ENCODE data around the gene NUDT21.
"Not testable (repeated sequence)": the region's sequence is repeated elsewhere in the genome, so short reads cannot be mapped to it uniquely, and the experiment has no call there.

NUDT21 gene

GRCh38 chr16:56450986-56451752, at the start of gene NUDT21, which contains the start of gene OGFOD1:
Gene NUDT21, minus strand, starts transcription at chr16:56451332. Its CDS starts 130 bp downstream, at chr16:56451202.
Gene OGFOD1, plus strand, starts transcription at chr16:56451554. Its CDS starts 59 bp downstream, at chr16:56451613.
- DNase-seq = peak; percentile 98

DNA sequence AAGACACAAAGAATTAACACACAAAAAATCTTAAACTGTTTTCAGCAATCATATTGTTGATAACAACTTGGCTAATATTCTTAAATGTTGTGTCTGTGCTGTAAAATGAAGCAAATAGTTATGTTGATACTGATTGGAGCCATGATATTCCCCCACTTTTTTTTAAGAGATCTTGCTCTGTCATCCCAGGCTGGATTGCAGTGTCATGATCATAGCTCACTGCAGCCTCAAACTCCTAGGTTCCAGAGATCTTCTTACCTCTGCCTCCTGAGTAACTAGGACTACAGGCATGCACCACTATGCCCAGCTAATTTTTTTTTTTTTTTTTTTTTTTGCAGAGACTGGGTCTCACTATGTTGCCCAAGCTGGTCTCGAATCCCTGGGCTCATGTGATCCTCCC, 42.7 kb upstream of the NUDT21 start:
- DNase-seq = no peak

GRCh38 chr16:56493126-56493525, 42.0 kb upstream of the NUDT21 start:
- DNase-seq = no peak

DNA sequence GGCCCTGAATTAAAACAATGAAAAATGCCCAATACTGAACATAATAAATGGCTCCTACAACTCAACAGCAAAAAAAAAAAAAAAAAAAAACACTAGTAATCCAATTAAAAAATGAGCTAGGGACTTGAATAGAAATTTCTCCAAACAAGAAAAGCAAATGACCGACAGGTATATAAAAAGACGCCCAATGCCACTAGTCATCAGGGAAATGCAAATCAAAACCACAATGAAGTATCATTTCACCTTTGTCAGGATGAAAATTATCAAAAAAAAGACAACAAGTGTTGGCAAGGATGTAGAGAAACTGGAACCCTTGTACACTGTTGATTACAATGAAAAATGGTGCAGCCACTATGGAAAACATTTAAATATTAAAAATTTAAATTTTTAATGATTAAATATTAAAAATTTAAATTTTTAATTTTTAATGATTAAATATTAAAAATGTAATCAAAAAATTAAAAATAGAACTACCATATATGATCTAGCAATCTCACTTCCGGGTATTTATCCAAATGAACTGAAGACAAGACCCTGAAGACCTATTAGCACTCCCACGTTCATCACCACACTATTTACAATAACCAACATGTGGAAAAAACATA, 40.6 kb upstream of the NUDT21 start:
- no peak for DNase-seq

- DNase-seq = not testable (repeated sequence)
These were observed 37.7 kb upstream of the NUDT21 start for GRCh38 chr16:56488868-56489267.

GRCh38 chr16:56488035-56488434, 36.9 kb upstream of the NUDT21 start:
- DNase-seq = no peak

DNA sequence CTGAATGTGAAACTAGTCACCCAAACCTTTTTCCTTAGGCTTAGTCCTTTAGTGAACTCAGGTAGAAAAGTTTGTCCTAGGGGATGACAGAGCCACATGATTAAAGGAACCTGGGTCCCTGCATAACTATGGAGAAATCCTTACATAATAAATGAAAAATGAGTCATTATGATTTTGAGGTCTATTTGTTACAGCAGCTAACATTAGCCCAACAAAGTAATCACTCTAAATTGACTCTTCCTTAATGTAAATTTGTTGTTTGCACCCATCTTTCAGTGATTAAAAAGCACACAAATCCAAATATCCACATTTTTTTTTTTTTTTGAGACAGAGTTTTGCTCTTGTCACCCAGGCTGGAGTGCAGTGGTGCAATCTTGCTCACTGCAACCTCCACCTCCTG, 32.3 kb upstream of the NUDT21 start:
- DNase-seq = no peak

GRCh38 chr16:56482683-56483236, 31.6 kb upstream of the NUDT21 start:
- DNase-seq = no peak

DNA sequence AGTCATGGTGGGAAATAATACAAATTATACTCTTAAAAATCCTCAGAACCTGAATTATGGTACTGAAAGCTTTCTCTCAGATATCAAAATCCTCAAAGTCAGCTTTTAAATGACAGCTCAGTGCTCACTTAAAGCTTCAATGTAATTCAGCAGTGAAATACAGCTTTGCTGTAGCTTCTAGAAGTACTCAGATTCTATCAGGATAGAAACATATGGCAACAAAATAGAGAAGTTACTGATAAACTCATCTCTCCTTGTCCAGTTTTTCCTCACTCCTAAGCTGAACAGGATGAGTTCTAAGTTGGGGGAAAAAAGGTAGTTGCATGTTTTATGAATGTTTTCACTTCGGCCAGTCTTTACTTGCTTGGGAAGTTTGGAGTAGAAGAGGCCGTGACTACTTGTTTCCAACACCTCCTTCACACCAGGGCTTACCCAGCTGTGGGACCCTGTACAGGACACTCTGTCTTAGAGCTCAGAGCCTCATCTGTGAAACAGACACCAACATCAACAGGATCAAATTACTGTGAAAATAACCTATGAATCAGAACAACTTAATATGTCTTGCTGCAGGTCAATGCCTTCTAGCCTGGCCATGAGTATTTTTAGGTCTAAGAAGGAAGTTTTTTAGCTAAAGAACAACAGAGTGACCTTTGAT, 30.5 kb upstream of the NUDT21 start:
- DNase-seq = no peak

GRCh38 chr16:56480776-56481467, 29.8 kb upstream of the NUDT21 start:
- DNase-seq = no peak

DNA sequence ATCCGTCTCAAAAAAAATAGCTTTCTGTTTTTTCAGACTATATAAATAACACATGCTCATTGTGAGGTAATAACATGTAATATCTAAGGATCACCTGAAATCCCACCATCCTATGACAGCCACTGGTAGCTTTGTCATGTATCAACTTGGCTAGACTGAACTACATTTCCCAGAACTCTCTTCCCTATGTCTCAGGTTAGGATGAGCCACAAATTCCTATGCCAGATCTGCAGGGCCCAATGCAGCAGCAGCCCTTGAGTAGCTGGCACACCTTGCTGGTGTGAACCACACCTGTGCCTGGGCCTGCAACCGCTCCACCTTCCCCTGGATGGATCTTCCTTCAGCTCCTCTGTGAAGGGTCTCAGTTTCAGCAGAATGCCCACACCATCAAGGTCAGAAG, 28.3 kb upstream of the NUDT21 start:
- no peak for DNase-seq

DNA sequence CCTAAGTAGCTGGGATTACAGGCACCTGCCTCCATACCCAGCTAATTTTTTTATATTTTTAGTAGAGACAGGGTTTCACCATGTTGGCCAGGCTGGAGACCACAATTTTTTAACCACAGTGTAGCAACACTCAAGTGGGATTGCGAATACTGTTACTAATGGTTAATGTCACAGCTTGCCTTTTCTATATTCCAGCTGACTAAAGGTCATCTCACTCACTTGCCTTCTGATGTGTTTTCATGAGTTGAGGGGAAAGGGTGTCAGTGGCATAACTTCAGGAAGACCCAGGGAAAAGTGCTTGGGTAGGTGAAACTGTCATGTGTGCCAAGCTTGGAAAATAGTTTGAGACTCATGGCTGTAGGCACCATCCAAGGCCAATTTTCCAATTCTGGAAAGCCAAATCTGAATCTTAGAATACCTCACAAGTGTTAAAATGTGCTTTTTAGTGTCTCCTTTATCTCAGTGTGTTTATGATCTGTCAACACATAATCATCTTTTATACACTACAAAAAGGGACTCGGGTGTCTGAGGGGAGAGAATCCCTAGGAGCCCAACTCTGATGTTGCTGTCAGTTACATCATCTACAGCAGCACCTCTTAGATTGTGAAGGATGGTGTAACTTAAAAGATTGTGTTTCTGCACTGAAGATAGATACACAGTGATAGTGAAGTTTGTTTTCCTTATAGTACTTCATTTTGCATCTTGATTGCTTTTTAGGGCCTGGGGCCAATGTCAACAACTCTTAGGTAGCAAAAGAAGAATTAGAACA, 27.3 kb upstream of the NUDT21 start:
- no peak for DNase-seq

DNA sequence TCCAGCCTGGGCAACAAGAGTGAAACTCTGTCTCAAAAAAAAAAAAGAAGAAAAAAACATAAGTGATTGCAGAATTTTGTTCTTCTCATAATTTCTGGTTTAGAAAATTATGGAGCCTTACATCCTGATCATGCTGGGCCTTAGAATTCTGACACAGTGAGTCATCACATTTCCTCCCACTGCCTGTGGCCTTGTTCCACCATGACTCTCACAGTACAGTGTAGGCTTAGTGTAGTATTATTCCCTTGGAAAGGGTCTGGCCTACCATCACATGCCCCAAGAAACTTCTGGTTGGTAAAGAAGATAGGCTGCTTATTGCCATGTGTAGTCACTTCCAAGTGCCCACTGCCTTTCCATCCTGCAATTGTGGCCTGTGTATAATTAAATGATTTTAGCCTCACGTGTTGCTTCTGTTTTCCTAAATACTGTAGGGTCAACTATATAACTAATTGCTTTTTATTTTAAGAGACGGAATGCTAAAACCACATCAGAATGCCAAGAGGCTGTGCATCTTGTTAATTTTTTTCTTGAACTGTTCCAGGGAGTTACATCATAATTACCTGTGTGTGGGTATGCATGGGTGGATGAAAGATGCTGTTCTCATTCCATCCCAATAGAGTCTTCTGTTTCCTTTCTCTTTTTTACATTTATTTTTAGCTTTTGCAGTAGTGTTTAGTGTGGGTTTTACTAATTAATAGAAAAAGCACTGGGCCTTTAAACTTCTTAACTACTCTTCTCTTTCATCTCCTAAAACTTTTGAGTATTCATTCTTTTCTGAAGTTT, 26.2 kb upstream of the NUDT21 start:
- peak; percentile 6 for DNase-seq

GRCh38 chr16:56475201-56475600, 24.1 kb upstream of the NUDT21 start:
- no peak for DNase-seq

GRCh38 chr16:56470666-56471065, 19.5 kb upstream of the NUDT21 start:
- DNase-seq = no peak

DNA sequence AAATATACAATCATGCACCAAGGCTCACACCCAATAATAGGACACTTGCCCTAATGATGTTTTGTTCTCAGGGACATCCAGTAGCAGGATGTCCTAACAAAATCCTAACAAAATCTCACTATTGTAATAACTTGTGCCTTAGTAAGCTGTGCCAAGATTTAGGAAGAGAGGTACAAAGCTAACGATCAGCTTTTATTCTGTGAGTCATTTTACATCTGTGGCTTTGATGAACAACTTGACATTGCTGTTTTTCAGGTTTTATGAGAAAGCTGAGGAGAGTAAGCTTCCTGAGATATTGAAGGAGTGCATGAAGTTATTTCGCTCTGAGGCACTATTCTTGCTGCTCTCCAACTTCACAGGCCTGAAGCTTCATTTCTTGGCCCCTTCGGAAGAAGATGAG, 19.1 kb upstream of the NUDT21 start:
- no peak for DNase-seq

DNA sequence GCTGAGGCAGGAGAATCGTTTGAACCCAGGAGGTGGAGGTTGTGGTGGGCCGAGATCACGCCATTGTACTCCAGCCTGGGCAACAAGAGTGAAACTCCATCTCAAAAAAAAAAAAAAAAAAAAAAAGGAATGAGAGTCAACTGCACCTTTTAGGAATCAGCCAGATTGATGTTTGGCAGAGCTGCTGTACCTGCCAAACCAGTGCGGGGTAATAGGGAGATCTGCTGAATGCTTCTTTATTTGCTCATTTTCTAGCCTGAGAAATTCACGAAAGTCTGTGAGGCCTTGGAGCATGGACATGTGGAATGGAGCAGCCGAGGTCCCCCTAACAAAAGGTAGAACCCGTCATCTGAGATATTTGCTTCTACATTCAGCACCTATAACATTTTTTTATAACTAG, 18.6 kb upstream of the NUDT21 start:
- no peak for DNase-seq

GRCh38 chr16:56468800-56469199, 17.7 kb upstream of the NUDT21 start:
- no peak for DNase-seq

DNA sequence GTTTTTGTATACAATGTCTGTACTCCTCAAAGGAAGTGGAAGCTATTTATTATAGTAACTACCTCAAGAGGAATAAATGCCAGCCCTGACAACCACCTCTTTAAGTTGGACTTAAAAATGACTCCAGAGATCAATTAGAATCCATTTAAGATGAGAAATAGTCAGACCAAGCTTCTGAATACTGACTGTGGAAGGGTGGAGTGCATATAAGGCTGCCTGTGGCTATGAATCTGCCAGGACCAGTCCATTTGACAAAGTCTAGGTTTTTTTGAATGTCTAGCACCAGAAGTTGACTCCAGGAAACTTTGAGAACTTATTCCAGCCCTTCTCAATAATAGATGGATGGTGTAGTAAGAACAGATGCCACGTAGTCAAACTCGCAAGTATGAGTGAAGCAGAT, 15.2 kb upstream of the NUDT21 start:
- no peak for DNase-seq

GRCh38 chr16:56463153-56463552, 12.0 kb upstream of the NUDT21 start:
- DNase-seq = no peak

DNA sequence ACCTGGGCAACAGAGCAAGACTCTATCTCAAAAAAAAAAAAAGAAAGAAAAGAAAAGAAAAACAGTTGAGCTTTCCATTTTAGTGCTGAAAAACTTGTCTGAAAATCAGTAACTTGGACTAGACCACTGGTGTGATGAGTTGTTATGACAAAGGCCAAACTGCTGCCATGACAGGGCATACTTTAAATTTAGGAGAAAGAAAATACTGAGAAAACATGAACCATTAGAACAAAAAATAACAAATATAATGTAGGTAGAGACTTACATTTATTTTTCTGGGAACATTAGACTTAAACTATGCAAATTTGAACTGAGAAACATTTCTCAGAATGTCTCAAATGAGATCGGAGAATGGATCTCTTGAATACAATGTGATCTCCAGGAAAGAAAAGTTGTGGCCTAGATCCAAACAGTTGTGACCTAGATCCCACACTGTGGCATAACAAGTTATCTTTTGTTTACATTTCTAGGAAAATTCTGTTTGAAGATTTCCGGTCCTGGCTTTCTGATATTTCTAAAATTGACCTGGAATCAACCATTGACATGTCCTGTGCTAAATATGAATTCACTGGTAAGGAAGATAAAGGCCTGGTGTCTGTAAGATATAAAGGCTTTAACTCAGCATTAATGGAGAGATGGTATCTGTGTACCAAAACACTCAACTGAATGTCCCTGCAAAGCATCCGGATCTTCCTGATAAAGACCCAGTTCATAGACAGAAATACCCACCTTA, 11.1 kb upstream of the NUDT21 start:
- no peak for DNase-seq

Measured in activated CD4-positive, alpha-beta T cell treated with anti-CD3 and anti-CD28 coated beads, Interleukin-10, Interleukin-2, amounts not matched to agents 100 ng/mL and 50 ng/mL, durations not matched to agents 16 hours and 8 hours (primary cell).